Measurements from ENCODE around the gene HAUS1.
"Not testable (repeated sequence)": the region's sequence is repeated elsewhere in the genome, so short reads cannot be mapped to it uniquely, and the experiment has no call there.

The HAUS1 gene

GRCh38 chr18:46095532-46095931, 8.7 kb upstream of the HAUS1 start:
- no peak for DNase-seq

GRCh38 chr18:46096651-46097300, 7.4 kb upstream of the HAUS1 start:
- DNase-seq, result no peak

GRCh38 chr18:46097431-46097800, 6.8 kb upstream of the HAUS1 start:
- DNase-seq, result no peak

GRCh38 chr18:46097801-46098615, 6.2 kb upstream of the HAUS1 start, which contains the start of gene ATP5F1A:
ATP5F1A (minus strand) TSS chr18:46098296; CDS start chr18:46098231, 65 bp downstream.
- DNase-seq, result peak; percentile 78

- DNase-seq, result no peak
Observed at GRCh38 chr18:46098616-46098933, 5.6 kb upstream of the HAUS1 start.

GRCh38 chr18:46099463-46099862, 4.7 kb upstream of the HAUS1 start:
- no peak for DNase-seq

- DNase-seq, result no peak
Observed at GRCh38 chr18:46109386-46109785, 5.2 kb downstream of the HAUS1 start.

- DNase-seq, result no peak
Observed at GRCh38 chr18:46110406-46110805, 6.2 kb downstream of the HAUS1 start.

- no peak for DNase-seq
Observed at GRCh38 chr18:46113751-46114150, 9.6 kb downstream of the HAUS1 start.

- not testable (repeated sequence) for DNase-seq
Observed at GRCh38 chr18:46126625-46127024, 22.4 kb downstream of the HAUS1 start.

- no peak for DNase-seq
Observed at GRCh38 chr18:46130061-46130460, 25.9 kb downstream of the HAUS1 start.

- DNase-seq, result not testable (repeated sequence)
Observed at GRCh38 chr18:46130549-46130948, 26.4 kb downstream of the HAUS1 start.

- no peak for DNase-seq
Observed at GRCh38 chr18:46133534-46133933, 29.3 kb downstream of the HAUS1 start.

- DNase-seq, result no peak
Observed at GRCh38 chr18:46134920-46135675, 30.9 kb downstream of the HAUS1 start.

- no peak for DNase-seq
Observed at GRCh38 chr18:46140173-46140572, 36.0 kb downstream of the HAUS1 start.

- no peak for DNase-seq
Observed at GRCh38 chr18:46141199-46141598, 37.0 kb downstream of the HAUS1 start.

- peak; percentile 25 for DNase-seq
Observed at GRCh38 chr18:46148810-46149209, 44.6 kb downstream of the HAUS1 start.

- no peak for DNase-seq
Observed at GRCh38 chr18:46152436-46152807, 48.2 kb downstream of the HAUS1 start.

GRCh38 chr18:46152808-46153617, 48.8 kb downstream of the HAUS1 start:
- DNase-seq, result no peak

- no peak for DNase-seq
Observed at GRCh38 chr18:46155641-46156051, 51.5 kb downstream of the HAUS1 start.

GRCh38 chr18:46156124-46156745, 52.0 kb downstream of the HAUS1 start:
- DNase-seq, result no peak

GRCh38 chr18:46156843-46157242, 52.7 kb downstream of the HAUS1 start:
- no peak for DNase-seq

All from activated T-cell treated with anti-CD3 and anti-CD28 coated beads for 4 hours (primary cell).